WERI-Rb-1 (cell line): Measurements from ENCODE around the gene ROBO2.

Source experiments
- DNase-seq: peaks from one replicate; pipeline ENCODE4 v3.0.0-alpha.2; 2020
- H3K27ac ChIP-seq: fragments of 250-450 bp; sonication (Bioruptor Pico); 2 replicates; pipeline ENCODE4 v1.5.1; 2020; ENCODE audit warnings: mild to moderate bottlenecking, moderate library complexity
- H3K27me3 ChIP-seq: fragments of 250-450 bp; sonication (Bioruptor Pico); 2 replicates; pipeline ENCODE4 v1.5.1; 2021; ENCODE audit warnings: mild to moderate bottlenecking, low read depth, moderate library complexity; ENCODE audit not compliant: insufficient read depth, severe bottlenecking
- H3K36me3 ChIP-seq: fragments of 250-450 bp; sonication (Bioruptor Pico); 2 replicates; pipeline ENCODE4 v1.5.1; 2020; ENCODE audit warnings: mild to moderate bottlenecking, moderate library complexity
- H3K4me3 ChIP-seq: 2 replicates; pipeline ENCODE4 v1.5.1; 2011; ENCODE audit warnings: low read depth, mild to moderate bottlenecking, control low read depth, low read length
- H3K9me3 ChIP-seq: fragments of 250-450 bp; sonication (Bioruptor Pico); 2 replicates; pipeline ENCODE4 v1.5.1; 2021; ENCODE audit warnings: mild to moderate bottlenecking, moderate library complexity; ENCODE audit not compliant: severe bottlenecking
- CTCF ChIP-seq: IDR thresholded peaks from 2 replicates; pipeline ENCODE4 v1.5.1; 2011; ENCODE audit warnings: low read depth, mild to moderate bottlenecking, control low read depth, inconsistent platforms, low read length

The ROBO2 gene, protein sequence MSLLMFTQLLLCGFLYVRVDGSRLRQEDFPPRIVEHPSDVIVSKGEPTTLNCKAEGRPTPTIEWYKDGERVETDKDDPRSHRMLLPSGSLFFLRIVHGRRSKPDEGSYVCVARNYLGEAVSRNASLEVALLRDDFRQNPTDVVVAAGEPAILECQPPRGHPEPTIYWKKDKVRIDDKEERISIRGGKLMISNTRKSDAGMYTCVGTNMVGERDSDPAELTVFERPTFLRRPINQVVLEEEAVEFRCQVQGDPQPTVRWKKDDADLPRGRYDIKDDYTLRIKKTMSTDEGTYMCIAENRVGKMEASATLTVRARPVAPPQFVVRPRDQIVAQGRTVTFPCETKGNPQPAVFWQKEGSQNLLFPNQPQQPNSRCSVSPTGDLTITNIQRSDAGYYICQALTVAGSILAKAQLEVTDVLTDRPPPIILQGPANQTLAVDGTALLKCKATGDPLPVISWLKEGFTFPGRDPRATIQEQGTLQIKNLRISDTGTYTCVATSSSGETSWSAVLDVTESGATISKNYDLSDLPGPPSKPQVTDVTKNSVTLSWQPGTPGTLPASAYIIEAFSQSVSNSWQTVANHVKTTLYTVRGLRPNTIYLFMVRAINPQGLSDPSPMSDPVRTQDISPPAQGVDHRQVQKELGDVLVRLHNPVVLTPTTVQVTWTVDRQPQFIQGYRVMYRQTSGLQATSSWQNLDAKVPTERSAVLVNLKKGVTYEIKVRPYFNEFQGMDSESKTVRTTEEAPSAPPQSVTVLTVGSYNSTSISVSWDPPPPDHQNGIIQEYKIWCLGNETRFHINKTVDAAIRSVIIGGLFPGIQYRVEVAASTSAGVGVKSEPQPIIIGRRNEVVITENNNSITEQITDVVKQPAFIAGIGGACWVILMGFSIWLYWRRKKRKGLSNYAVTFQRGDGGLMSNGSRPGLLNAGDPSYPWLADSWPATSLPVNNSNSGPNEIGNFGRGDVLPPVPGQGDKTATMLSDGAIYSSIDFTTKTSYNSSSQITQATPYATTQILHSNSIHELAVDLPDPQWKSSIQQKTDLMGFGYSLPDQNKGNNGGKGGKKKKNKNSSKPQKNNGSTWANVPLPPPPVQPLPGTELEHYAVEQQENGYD (N-terminal part only)

GRCh38 chr3:77039606-77040171, at the start of gene ROBO2:
Gene ROBO2 (plus strand): TSS chr3:77040099. CDS start chr3:77040786, 687 bp downstream.
- Histone ChIP-seq H3K27ac (peak within 1 kb of the TSS; percentile 82), H3K9me3 (no peaks in the 10 kb centered on the region), H3K27me3 (no peaks in the 10 kb centered on the region), H3K36me3 (no peaks in the 10 kb centered on the region), H3K4me3 (peak within 1 kb of the TSS; percentile 82)
- TF ChIP-seq CTCF, result no peak
- peak; percentile 74 for DNase-seq

DNA sequence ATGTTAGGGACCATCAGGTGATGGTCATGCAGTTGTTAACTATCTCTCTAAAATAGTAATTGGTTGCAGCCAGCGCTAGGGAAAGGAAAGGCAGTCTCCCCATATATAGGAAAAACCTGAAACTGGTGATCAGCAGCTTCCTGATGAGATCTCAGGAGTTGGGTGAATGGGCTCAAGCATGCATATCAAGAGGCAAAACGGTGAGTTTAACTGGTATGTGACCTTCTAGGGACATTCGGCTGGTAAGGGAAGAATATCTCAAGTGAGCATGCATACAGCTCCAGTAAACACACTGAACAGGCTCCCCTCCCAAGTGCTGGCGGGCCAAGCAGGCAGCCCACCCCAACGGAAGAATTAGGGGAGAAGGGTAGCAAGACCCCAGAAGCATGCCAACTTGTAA, 49.3 kb upstream of the ROBO2 start:
- H3K9me3 ChIP-seq, result no peaks in the 10 kb centered on the region
- TF ChIP-seq CTCF, result no peak
- no peaks in the 10 kb centered on the region for H3K36me3 ChIP-seq
- no peak for DNase-seq
- no peak overlapping the region for H3K27ac ChIP-seq
- no peaks in the 10 kb centered on the region for H3K27me3 ChIP-seq
- H3K4me3 ChIP-seq, result no peak overlapping the region

DNA sequence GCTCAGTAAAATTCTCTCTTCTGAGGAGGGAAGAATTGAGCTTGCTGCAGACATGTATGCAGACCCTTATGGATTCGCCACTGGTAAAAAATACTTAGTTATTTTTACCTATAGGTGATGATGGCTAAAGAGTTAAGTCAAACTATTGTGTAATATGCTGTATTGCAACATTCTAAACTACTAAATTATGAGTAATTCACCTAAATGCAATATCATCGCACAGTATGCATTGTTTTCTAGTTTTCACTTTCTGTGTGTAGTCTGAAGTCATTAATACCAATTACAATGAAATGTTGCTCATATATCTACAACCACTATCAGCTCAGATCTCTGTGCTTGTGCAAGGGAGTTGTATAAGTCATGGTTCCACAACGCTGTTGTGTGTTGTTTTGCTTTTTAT, 48.7 kb upstream of the ROBO2 start:
- no peaks in the 10 kb centered on the region for H3K27me3 ChIP-seq
- DNase-seq, result no peak
- H3K4me3 ChIP-seq, result no peak overlapping the region
- no peaks in the 10 kb centered on the region for H3K36me3 ChIP-seq
- H3K27ac ChIP-seq, result no peak overlapping the region
- TF ChIP-seq CTCF, result no peak
- H3K9me3 ChIP-seq, result no peaks in the 10 kb centered on the region

- Histone ChIP-seq H3K27ac (no peak overlapping the region), H3K27me3 (no peaks in the 10 kb centered on the region), H3K36me3 (no peaks in the 10 kb centered on the region), H3K4me3 (no peak overlapping the region), H3K9me3 (no peaks in the 10 kb centered on the region)
- TF ChIP-seq CTCF, result no peak
- DNase-seq, result peak; percentile 32
Observed at GRCh38 chr3:76997733-76998132, 42.2 kb upstream of the ROBO2 start.

DNA sequence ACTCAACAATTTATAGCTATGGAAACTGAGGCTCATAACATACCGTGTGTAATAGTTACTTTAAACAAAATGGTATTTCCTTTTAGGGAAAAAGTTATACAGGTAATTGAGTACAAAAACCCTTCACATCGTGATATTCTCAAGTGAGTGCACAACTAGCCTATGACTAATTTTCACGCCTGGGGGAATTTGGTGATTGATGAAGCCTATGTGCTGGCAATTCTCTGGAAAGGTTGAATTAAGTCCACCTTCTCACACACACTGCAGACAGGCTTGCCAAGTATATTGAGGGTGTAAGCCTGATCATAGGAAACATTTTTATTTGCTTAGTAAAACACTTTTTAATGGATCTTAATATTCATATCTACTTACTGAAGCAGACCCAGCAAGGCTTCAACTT, 41.3 kb upstream of the ROBO2 start:
- no peak for TF ChIP-seq CTCF
- Histone ChIP-seq H3K36me3 (no peaks in the 10 kb centered on the region), H3K4me3 (no peak overlapping the region), H3K9me3 (no peaks in the 10 kb centered on the region), H3K27me3 (no peaks in the 10 kb centered on the region), H3K27ac (no peak overlapping the region)
- no peak for DNase-seq
